ENCODE measurements around the gene KLHL11.

The KLHL11 gene

GRCh38 chr17:41864836-41865595, at the start of gene KLHL11:
Gene KLHL11, minus strand, starts transcription at chr17:41865423. Its CDS starts 53 bp downstream, at chr17:41865370.
- peak; percentile 57 for DNase-seq (ENCODE audit: low read depth)
- peak within 1 kb of the TSS; percentile 92 for H3K4me3 ChIP-seq (ENCODE audit: low read depth, low read length)
- no peak for TF ChIP-seq CTCF (IDR thresholded peaks at IDR 0.05; ENCODE audit: low read depth, low read length, missing control alignments)

DNA sequence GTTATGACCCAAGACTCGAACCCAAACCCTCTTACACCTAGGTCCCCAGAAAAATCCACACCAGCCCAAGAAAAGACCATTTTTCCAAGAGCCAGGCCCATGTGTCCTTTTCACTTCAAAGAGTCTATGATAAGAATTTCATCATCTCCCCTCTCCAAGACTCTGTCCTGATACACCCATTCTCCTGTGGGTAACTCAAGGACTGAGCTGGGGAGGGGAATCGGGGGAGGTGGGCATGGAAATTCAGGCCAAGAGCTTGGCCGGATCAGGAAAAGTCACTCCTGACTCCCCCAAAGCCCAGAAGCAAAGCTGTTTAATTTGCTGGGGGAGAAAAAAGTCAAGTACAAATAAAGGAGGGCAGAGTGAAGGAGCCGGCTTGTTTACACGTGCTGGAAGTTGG, 49.8 kb upstream of the KLHL11 start:
- no peak for TF ChIP-seq CTCF (IDR thresholded peaks at IDR 0.05; ENCODE audit: low read depth, low read length, missing control alignments)
- no peak overlapping the region for H3K4me3 ChIP-seq (ENCODE audit: low read depth, low read length)
- DNase-seq (ENCODE audit: low read depth): no peak

GRCh38 chr17:41914358-41914766, 49.1 kb upstream of the KLHL11 start:
- no peak overlapping the region for H3K4me3 ChIP-seq (ENCODE audit: low read depth, low read length)
- DNase-seq (ENCODE audit: low read depth): no peak

DNA sequence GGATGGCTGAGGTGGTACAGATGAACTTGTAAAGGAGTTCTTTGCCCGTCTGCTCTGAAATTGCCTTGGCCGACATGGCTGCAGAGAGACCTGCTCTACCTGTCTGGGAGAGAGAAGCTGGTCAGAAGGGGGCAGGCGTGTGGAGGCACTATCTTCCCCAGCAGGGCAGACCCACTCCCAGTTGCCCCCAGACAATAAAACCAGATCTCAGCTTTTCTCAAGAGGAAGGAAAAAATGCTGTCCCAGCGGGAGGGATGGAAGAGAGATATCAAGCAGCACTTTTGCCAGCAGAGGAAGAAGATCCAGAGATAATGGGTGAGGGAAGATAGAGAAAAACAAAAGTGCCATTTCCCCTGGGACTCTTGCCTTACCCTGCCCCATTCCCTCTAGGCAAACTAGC, 48.6 kb upstream of the KLHL11 start:
- DNase-seq (ENCODE audit: low read depth): no peak
- no peak overlapping the region for H3K4me3 ChIP-seq (ENCODE audit: low read depth, low read length)
- no peak for TF ChIP-seq CTCF (IDR thresholded peaks at IDR 0.05; ENCODE audit: low read depth, low read length, missing control alignments)

More at GRCh38 chr17:41914358-41914766, 49.1 kb upstream of the KLHL11 start:
- no peak for TF ChIP-seq CTCF (IDR thresholded peaks at IDR 0.05; ENCODE audit: low read depth, low read length, missing control alignments)

DNA sequence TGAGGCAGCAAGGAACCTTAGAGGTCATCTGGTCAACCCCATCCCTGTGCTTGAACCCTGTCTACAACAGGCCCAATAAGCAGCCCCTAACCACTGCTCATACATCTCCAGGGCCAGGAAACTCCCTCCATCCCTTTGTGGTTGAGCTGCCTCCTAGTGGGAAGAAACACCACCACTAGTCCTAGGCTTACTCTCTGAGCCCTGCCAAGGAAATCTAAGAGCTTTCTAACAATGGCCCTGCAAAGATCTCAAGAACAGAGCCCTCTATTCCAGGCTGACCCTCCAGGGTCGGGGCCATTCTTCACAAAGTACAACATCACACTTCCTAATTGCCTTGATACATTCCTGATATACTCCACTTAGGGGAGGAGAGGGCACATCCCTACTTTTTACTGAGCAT, 47.7 kb upstream of the KLHL11 start:
- no peak for DNase-seq (ENCODE audit: low read depth)
- no peak for TF ChIP-seq CTCF (IDR thresholded peaks at IDR 0.05; ENCODE audit: low read depth, low read length, missing control alignments)
- no peak overlapping the region for H3K4me3 ChIP-seq (ENCODE audit: low read depth, low read length)

DNA sequence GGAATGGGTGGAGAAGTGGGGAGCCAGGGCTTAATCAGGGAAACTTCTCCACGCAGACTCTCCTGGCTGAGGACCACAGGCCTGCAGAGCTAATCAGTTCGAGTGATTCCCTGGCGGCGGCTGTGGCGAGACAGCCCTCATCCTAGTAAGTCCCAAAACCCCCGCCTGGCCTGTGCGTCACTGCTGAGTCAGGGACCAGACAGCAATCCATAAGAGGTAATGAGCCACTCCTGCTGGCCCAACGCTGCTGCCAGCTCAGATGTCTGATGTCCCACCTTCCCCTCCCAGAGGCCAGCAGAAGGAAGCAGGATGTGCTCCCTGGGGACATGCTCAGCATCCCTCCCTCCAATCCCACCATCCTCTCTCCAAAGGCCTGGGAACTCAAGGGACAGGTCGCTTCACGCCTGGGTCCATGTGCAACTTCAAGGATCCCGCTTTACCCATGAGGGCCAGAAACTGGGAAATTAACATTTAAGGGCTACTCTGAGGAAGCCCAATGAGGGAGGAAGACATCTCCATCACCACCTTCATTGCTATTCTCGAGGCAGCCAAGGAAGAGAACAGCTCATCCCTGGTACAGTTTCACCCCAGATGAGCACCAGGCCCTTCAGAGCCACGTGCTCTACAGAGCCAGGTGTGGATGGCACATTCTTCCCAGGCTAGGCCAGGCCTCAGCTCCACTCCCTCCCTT, 45.6 kb upstream of the KLHL11 start:
- H3K4me3 ChIP-seq (ENCODE audit: low read depth, low read length): no peak overlapping the region
- TF ChIP-seq CTCF (IDR thresholded peaks at IDR 0.05; ENCODE audit: low read depth, low read length, missing control alignments): no peak
- no peak for DNase-seq (ENCODE audit: low read depth)
